ENCODE data around the gene ADCY9. TPM values are rescaled to one million over a fixed set of nuclear protein-coding genes. Genes with fewer than 3 reads are reported as not detected.

The ADCY9 gene
- total RNA-seq, 3 donors from 2014 or later: 10.9 to 14.4 (median 12.0) TPM

DNA sequence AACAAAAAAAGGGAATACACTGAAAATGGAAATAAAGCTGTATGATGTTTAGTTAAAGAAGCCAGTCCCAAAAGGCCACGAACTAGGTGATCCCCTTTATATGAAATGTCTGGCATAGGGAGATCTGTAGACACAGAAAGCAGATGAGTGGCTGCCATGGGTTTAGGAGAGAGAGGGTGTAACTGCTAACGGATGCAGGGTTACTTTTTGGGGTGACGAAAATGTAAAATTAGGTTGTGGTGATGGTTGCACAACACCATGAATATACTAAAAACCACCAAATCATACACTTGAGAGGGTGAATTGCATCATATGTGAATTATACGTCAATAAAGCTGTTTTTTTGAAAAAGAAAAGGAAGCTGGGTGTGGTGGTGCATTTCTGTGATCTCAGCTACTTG is 99.6 kb downstream of the ADCY9 start:
- Histone ChIP-seq H3K36me3 (no peaks in the 10 kb centered on the region), H3K4me1 (peaks cover 0 to 5% of the 10 kb centered on the region in 2 donors), H3K27ac (no peak overlapping the region), H3K9me3 (no peaks in the 10 kb centered on the region), H3K27me3 (no peaks in the 10 kb centered on the region), H3K4me3 (no peak overlapping the region)
- no peak for DNase-seq (ENCODE audit: low spot score in 2 of 2)
- intact Hi-C loops (cut with DNase I; ENCODE audit: low total_unique reads): no loop called here
- TF ChIP-seq POLR2AphosphoS5 (IDR thresholded peaks at IDR 0.05) (no peak), POLR2A (IDR thresholded peaks at IDR 0.05) (no peak)
- TF ChIP-seq, protein P1, sequence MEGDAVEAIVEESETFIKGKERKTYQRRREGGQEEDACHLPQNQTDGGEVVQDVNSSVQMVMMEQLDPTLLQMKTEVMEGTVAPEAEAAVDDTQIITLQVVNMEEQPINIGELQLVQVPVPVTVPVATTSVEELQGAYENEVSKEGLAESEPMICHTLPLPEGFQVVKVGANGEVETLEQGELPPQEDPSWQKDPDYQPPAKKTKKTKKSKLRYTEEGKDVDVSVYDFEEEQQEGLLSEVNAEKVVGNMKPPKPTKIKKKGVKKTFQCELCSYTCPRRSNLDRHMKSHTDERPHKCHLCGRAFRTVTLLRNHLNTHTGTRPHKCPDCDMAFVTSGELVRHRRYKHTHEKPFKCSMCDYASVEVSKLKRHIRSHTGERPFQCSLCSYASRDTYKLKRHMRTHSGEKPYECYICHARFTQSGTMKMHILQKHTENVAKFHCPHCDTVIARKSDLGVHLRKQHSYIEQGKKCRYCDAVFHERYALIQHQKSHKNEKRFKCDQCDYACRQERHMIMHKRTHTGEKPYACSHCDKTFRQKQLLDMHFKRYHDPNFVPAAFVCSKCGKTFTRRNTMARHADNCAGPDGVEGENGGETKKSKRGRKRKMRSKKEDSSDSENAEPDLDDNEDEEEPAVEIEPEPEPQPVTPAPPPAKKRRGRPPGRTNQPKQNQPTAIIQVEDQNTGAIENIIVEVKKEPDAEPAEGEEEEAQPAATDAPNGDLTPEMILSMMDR (IDR thresholded peaks at IDR 0.05): no peak

DNA sequence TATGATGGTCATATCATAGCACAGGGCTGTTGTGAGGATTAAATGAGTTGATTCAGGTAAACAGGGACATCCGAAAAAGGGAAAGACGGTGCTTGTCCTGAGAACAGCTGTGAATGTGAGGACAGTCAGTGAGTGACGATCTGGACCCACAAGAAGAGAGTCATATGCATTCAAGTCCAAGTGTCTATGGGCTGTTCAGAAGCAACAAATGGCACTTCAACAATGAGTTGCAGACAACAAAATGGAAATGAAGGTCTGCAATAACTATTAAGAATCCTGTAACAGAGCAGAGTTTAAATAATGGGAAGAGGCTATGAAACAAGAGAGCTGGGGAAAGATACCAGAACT is 100.3 kb downstream of the ADCY9 start:
- H3K27ac ChIP-seq: no peak overlapping the region
- H3K9me3 ChIP-seq: no peaks in the 10 kb centered on the region
- H3K27me3 ChIP-seq: no peaks in the 10 kb centered on the region
- H3K4me3 ChIP-seq: no peak overlapping the region
- intact Hi-C loops (cut with DNase I; ENCODE audit: low total_unique reads): no loop called here
- TF ChIP-seq POLR2A (IDR thresholded peaks at IDR 0.05): no peak
- TF ChIP-seq, protein P1 (IDR thresholded peaks at IDR 0.05): no peak
- no peak for TF ChIP-seq POLR2AphosphoS5 (IDR thresholded peaks at IDR 0.05)
- H3K36me3 ChIP-seq: no peaks in the 10 kb centered on the region
- no peak for DNase-seq (ENCODE audit: low spot score in 2 of 2)
- no peaks in the 10 kb centered on the region for H3K4me1 ChIP-seq

DNA sequence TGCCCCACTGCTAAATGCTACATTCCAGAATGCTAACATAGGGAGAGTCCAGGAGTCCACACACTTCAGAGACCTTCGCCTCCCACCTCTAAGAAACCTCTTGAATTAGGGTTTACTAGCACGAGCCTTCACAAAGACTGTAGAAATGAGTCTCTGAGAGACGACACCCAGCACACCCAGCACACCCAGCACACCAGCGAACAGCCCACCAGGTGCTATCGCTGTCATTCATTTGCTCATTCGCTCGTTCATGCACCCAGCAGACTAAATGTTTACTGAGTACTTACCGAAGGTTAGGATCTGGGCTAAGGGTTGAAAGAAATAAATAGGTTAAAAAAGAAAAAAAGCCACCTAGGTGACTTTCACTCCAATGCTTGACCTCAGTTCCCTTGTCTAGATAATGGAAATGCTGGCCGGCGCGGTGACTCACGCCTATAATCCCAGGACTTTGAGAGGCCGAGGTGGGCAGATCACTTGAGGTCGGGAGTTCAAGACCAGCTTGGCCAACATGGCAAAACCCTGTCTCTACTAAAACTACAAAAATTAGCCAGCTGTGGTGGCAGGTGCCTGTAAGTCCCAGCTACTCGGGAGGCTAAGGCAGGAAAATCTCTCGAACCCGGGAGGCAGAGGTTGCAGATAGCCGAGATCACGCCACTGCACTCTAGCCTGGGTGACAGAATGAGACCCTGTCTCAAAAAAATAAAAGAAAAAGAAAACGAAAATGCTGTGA is 100.8 kb downstream of the ADCY9 start:
- Histone ChIP-seq H3K27ac (no peak overlapping the region), H3K4me3 (no peak overlapping the region), H3K4me1 (no peaks in the 10 kb centered on the region), H3K36me3 (no peaks in the 10 kb centered on the region), H3K9me3 (no peaks in the 10 kb centered on the region), H3K27me3 (no peaks in the 10 kb centered on the region)
- intact Hi-C loops (cut with DNase I; ENCODE audit: low total_unique reads): no loop called here
- TF ChIP-seq, protein P1 (IDR thresholded peaks at IDR 0.05): no peak
- no peak for TF ChIP-seq POLR2A (IDR thresholded peaks at IDR 0.05)
- no peak for TF ChIP-seq POLR2AphosphoS5 (IDR thresholded peaks at IDR 0.05)
- no peak for DNase-seq (ENCODE audit: low spot score in 2 of 2)

DNA sequence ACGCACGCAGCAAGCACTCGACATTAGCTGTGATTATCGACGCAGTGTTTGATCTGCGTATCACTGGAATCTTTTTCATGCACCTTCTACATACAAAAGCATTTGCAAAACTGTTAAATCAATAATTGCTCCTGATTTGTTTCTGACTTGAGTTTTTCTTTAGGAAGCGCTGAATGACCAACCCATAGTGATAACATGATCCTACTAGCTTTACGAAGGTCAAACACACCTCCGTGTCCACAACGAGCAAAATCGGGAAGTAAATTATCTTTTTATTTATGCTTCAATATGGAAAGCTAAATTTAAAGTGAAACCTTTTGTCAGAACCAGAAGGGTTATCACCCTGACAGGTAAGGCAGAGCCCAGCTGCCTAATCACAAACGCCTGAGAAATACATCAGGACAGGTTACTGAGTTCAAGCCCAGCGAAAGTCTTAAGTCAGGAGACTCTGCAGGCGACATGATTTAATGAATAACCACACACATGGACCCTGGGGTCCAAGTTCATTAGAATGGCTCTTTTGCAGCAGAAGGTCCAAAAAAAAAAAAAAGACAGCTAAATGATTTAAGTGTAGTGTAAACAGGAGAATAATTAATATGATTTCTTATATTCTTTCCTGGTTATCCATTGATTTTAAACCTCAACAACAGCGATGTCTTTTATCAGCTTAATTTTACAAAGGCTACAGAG is 104.2 kb downstream of the ADCY9 start:
- H3K4me3 ChIP-seq: no peak overlapping the region
- H3K27ac ChIP-seq: no peak overlapping the region
- no peaks in the 10 kb centered on the region for H3K27me3 ChIP-seq
- DNase-seq (ENCODE audit: low spot score in 2 of 2): no peak
- intact Hi-C loops (cut with DNase I; ENCODE audit: low total_unique reads): no loop called here
- H3K9me3 ChIP-seq: no peaks in the 10 kb centered on the region
- no peaks in the 10 kb centered on the region for H3K36me3 ChIP-seq
- no peak for TF ChIP-seq POLR2AphosphoS5 (IDR thresholded peaks at IDR 0.05)
- TF ChIP-seq, protein P1 (IDR thresholded peaks at IDR 0.05): no peak
- no peak for TF ChIP-seq POLR2A (IDR thresholded peaks at IDR 0.05)
- no peaks in the 10 kb centered on the region for H3K4me1 ChIP-seq

DNA sequence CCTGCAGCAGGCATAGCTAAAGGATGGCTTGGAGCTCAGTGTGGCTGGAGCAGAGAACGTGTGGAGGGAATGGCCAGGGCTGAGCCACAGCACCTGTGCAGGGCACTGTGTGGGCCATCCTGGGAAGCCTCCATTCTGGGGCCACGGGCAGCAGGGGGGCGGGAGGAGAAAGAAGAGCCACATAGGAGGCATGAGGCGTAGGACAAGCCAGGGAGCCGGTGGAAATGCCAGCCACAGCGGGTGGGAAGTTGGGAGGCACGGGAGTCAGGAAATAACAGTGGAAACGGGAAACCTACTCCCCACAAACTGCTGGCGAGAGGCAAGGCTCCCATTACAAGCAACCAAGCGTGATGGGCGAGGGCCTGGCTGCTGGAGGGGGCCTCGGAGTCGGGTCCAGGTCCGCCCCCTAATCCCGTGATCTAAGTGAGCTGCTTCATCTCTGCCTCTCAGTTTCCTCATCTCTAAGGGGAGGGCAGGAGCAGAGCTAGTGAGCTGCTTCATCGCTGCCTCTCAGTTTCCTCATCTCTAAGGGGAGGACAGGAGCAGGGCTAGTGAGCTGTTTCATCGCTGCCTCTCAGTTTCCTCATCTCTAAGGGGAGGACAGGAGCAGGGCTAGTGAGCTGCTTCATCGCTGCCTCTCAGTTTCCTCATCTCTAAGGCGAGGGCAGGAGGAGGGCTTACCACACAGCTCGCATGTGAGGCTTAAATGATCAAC is 104.9 kb downstream of the ADCY9 start:
- Histone ChIP-seq H3K27ac (peak overlapping the region; percentile 11 to 25), H3K4me3 (no peak overlapping the region), H3K9me3 (no peaks in the 10 kb centered on the region), H3K27me3 (no peaks in the 10 kb centered on the region), H3K36me3 (no peaks in the 10 kb centered on the region), H3K4me1 (no peaks in the 10 kb centered on the region)
- DNase-seq (ENCODE audit: low spot score in 2 of 2): no peak
- intact Hi-C loops (cut with DNase I; ENCODE audit: low total_unique reads): no loop called here
- TF ChIP-seq POLR2A (IDR thresholded peaks at IDR 0.05) (no peak), POLR2AphosphoS5 (IDR thresholded peaks at IDR 0.05) (no peak)
- TF ChIP-seq, protein P1 (IDR thresholded peaks at IDR 0.05): no peak

Data from breast epithelium (tissue), 4 donors.